ENCODE measurements around the gene PLD6. TPM values are rescaled to one million over a fixed set of nuclear protein-coding genes. Genes with fewer than 3 reads are reported as not detected.

PLD6 gene
- total and polyA plus RNA-seq, 10 donors: 1.4 to 5.6 (median 3.5) TPM

DNA sequence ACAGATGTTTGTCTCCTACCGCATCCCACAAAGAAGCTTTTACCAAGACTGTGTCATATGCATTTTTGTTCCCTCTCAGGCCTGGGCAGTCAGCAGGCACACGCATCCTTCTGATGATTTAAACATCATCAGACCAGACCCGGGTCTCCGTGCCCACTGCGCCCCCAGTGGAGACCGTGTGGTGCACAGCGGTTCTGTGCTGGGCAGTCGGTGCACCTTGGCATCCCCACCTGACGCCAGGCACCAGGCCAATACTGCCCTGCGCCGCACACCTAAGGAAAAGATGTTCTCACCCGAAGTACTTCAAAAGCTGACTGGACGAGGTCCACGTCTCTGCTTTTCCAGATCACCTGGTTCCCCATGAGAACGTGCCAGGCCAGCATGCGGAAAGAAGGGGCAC, 10.6 kb upstream of the PLD6 start:
- H3K4me3 ChIP-seq: no peak overlapping the region
- H3K27me3 ChIP-seq (replicated peaks in 1 of 7): no peaks in the 10 kb centered on the region
- no peaks in the 10 kb centered on the region for H3K4me1 ChIP-seq
- WGBS, 5 donors: 89 to 95% (median 93%) methylated on average over 16 of the region's 16 CpGs
- intact Hi-C loops (cut with DNase I; ENCODE audit: low total_unique reads): no loop called here
- H3K9me3 ChIP-seq: no peaks in the 10 kb centered on the region
- no peak overlapping the region for H3K27ac ChIP-seq
- H3K36me3 ChIP-seq: peaks cover 18 to 100% (median 95%) of the 10 kb centered on the region in 6 donors
- no peak for DNase-seq
- TF ChIP-seq POLR2AphosphoS5 (IDR thresholded peaks at IDR 0.05) (peak in 1 of 3 donors; percentile 9), POLR2A (IDR thresholded peaks at IDR 0.05) (no peak)

GRCh38 chr17:17216236-17216635, 10.1 kb upstream of the PLD6 start:
- intact Hi-C loops (cut with DNase I; ENCODE audit: low total_unique reads): no loop called here
- Histone ChIP-seq H3K27ac (no peak overlapping the region), H3K27me3 (replicated peaks in 1 of 7) (no peaks in the 10 kb centered on the region), H3K9me3 (no peaks in the 10 kb centered on the region), H3K4me3 (no peak overlapping the region), H3K36me3 (peaks cover 18 to 100% (median 92%) of the 10 kb centered on the region in 6 donors), H3K4me1 (no peaks in the 10 kb centered on the region)
- WGBS, 5 donors: 92 to 93% (median 93%) methylated on average over 10 to 17 of the region's 17 CpGs
- DNase-seq: no peak
- TF ChIP-seq POLR2AphosphoS5 (IDR thresholded peaks at IDR 0.05) (peak in 1 of 3 donors; percentile 44), CTCF (IDR thresholded peaks at IDR 0.05 in 8 of 11, conservative IDR thresholded peaks at IDR 0.05 in 3 of 11) (no peak), POLR2A (IDR thresholded peaks at IDR 0.05) (no peak)

DNA sequence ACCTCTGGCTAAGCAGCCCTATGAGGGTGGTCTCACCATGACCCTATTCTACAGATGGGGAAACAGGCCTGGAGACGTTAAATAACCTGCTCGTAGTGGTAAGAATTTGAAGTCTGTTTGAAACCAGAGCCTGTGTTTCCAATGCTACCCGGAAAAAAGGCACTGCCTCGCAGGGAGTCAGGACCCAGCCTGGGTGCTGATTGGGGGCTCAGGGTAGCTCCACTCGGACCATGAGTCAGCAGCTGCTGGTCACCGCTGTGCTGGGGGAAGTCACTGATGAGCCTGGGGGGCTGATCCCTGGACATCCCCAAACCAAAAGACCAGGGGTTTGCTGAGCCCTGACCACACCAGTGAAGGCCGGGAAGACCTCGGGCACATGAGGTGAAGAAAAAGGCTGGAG, 9.4 kb upstream of the PLD6 start:
- WGBS, 5 donors: 85 to 95% (median 91%) methylated on average over 8 of the region's 8 CpGs
- H3K4me3 ChIP-seq: no peak overlapping the region
- no peaks in the 10 kb centered on the region for H3K4me1 ChIP-seq
- DNase-seq: no peak
- intact Hi-C loops (cut with DNase I; ENCODE audit: low total_unique reads): no loop called here
- H3K9me3 ChIP-seq: no peaks in the 10 kb centered on the region
- peaks cover 18 to 100% (median 89%) of the 10 kb centered on the region in 6 donors for H3K36me3 ChIP-seq
- no peaks in the 10 kb centered on the region for H3K27me3 ChIP-seq (replicated peaks in 1 of 7)
- H3K27ac ChIP-seq: no peak overlapping the region
- no peak for TF ChIP-seq POLR2AphosphoS5 (IDR thresholded peaks at IDR 0.05)
- TF ChIP-seq CTCF (IDR thresholded peaks at IDR 0.05 in 8 of 11, conservative IDR thresholded peaks at IDR 0.05 in 3 of 11): no peak
- TF ChIP-seq POLR2A (IDR thresholded peaks at IDR 0.05): no peak

- Histone ChIP-seq H3K27me3 (replicated peaks in 1 of 7) (no peaks in the 10 kb centered on the region), H3K4me1 (no peaks in the 10 kb centered on the region), H3K27ac (no peak overlapping the region), H3K9me3 (no peaks in the 10 kb centered on the region), H3K4me3 (no peak overlapping the region), H3K36me3 (peaks cover 18 to 100% (median 86%) of the 10 kb centered on the region in 6 donors)
- intact Hi-C loops (cut with DNase I; ENCODE audit: low total_unique reads): no loop called here
- 83 to 93% (median 91%) methylated on average over 25 to 27 of the region's 27 CpGs for WGBS, 5 donors
- DNase-seq: no peak
- no peak for TF ChIP-seq POLR2A (IDR thresholded peaks at IDR 0.05)
- TF ChIP-seq POLR2AphosphoS5 (IDR thresholded peaks at IDR 0.05): peak in 2 of 3 donors; percentile 5 to 14
These were observed 8.7 kb upstream of the PLD6 start for GRCh38 chr17:17214646-17215436.

GRCh38 chr17:17213775-17214174, 7.6 kb upstream of the PLD6 start:
- 73 to 92% (median 88%) methylated on average over 10 of the region's 10 CpGs for WGBS, 5 donors

More at GRCh38 chr17:17213775-17214174, 7.6 kb upstream of the PLD6 start:
- intact Hi-C loops (cut with DNase I; ENCODE audit: low total_unique reads): no loop called here
- peaks cover 16 to 92% (median 77%) of the 10 kb centered on the region in 6 donors for H3K36me3 ChIP-seq
- no peak for TF ChIP-seq POLR2A (IDR thresholded peaks at IDR 0.05)
- TF ChIP-seq CTCF (IDR thresholded peaks at IDR 0.05 in 8 of 11, conservative IDR thresholded peaks at IDR 0.05 in 3 of 11): no peak
- TF ChIP-seq POLR2AphosphoS5 (IDR thresholded peaks at IDR 0.05): no peak
- H3K4me1 ChIP-seq: no peaks in the 10 kb centered on the region
- no peak overlapping the region for H3K4me3 ChIP-seq
- no peaks in the 10 kb centered on the region for H3K27me3 ChIP-seq (replicated peaks in 1 of 7)
- H3K27ac ChIP-seq: no peak overlapping the region
- no peak for DNase-seq
- H3K9me3 ChIP-seq: no peaks in the 10 kb centered on the region

Data from spleen (tissue), 11 donors.